ENCODE measurements around the gene USP31. TPM values are rescaled to one million over a fixed set of nuclear protein-coding genes. Genes with fewer than 3 reads are reported as not detected.

The USP31 gene
- total and polyA plus RNA-seq, 2 of the 8 experiments (the other 6 are each of a cell fraction or from before 2014, with no cell fraction given), result 6.7 to 19.0 TPM

DNA sequence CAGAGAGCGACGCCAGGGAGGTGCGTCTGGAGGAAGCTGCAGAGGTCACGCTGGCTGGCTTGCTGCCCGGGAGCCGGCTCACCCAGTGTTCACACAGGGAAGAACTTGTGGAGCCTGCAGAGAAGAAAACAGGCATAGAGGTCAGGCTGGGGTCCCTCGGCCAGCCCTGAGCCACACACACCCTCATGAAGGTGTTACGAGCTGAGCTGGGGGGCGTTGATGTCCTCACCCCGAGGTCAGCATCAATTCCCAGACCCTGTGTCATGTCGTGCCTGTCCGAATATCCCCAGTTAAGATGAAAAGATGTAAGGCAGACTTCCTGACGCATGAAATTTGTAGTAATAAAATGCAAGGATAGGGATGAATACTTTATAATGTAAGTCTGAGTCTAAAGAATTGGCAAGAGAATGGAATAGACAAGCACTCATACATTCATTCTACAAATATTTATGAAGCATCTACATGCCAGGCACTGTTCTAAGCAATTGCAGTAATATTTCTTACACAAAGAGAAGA lies 77.1 kb downstream of the USP31 start:
- FAIRE-seq (no peak), DNase-seq (ENCODE audit: low read depth in 1 of 2, low spot score in 2 of 2) (no peak)
- Histone ChIP-seq H3K4ac (replicated peaks; ENCODE audit: insufficient read length, low read depth, low read length) (no peak overlapping the region), H2BK5ac (ENCODE audit: low read depth, low read length) (no peak overlapping the region), H2BK12ac (ENCODE audit: low read depth, low read length) (no peak overlapping the region), H3K23ac (ENCODE audit: insufficient read length) (no peak overlapping the region), H4K20me1 (replicated peaks in 1 of 2; ENCODE audit: control insufficient read depth in 1 of 2, insufficient read depth in 2 of 2, low read length in 2 of 2) (peaks cover 1 to 5% of the 10 kb centered on the region in 2 experiments), H4K8ac (ENCODE audit: extremely low read depth, insufficient read depth, low read length) (no peak overlapping the region), H4K91ac (replicated peaks; ENCODE audit: insufficient read length, low read length) (no peak overlapping the region), H2BK15ac (ENCODE audit: low read length) (no peak overlapping the region), H3K36me3 (ENCODE audit: control insufficient read depth in 2 of 4, insufficient read depth in 4 of 4, low read length in 3 of 4) (peaks cover 4 to 44% (median 32%) of the 10 kb centered on the region in 4 experiments; a peak in 7 of 8 replicates), H3K27me3 (replicated peaks in 1 of 4; ENCODE audit: control insufficient read depth in 3 of 4, extremely low read depth in 1 of 4, insufficient read depth in 3 of 4, low read length in 3 of 4) (no peaks in the 10 kb centered on the region), H3K56ac (replicated peaks; ENCODE audit: insufficient read length, low read depth, low read length) (no peak overlapping the region), H3K27ac (ENCODE audit: low read depth, low read length) (no peak overlapping the region), H3K79me1 (ENCODE audit: low read depth, low read length) (no peaks in the 10 kb centered on the region; the same call in 1 of the 2 replicates), H3K18ac (ENCODE audit: extremely low read depth, low read length) (no peak overlapping the region), H3K4me1 (replicated peaks in 1 of 4; ENCODE audit: control insufficient read depth in 3 of 4, insufficient read depth in 4 of 4, low read length in 3 of 4) (no peaks in the 10 kb centered on the region), H3K23me2 (ENCODE audit: low read depth, low read length) (no peaks in the 10 kb centered on the region), H2AK5ac (ENCODE audit: low read depth, low read length) (no peak overlapping the region), H3K9me3 (ENCODE audit: insufficient read depth in 2 of 2, low read depth in 1 of 2, low read length in 1 of 2) (no peaks in the 10 kb centered on the region), H4K5ac (ENCODE audit: insufficient read length, low read depth, low read length) (no peak overlapping the region), H3K9ac (replicated peaks in 1 of 4; ENCODE audit: extremely low read depth in 1 of 4, low read depth in 3 of 4, low read length in 3 of 4) (no peak overlapping the region), H2BK20ac (ENCODE audit: low read length) (no peak overlapping the region), H3K79me2 (ENCODE audit: control insufficient read depth in 1 of 2, insufficient read depth in 2 of 2, low read length in 2 of 2) (no peaks in the 10 kb centered on the region), H2BK120ac (replicated peaks; ENCODE audit: low read depth, low read length) (no peak overlapping the region), H2AFZ (ENCODE audit: low read length) (no peak overlapping the region), H3K14ac (ENCODE audit: insufficient read length) (no peak overlapping the region), H3K4me3 (ENCODE audit: extremely low read depth in 1 of 4, insufficient read depth in 2 of 4, low read depth in 3 of 4, low read length in 4 of 4) (no peak overlapping the region), H3K4me2 (ENCODE audit: insufficient read depth in 1 of 2, low read depth in 2 of 2, low read length in 2 of 2) (no peak overlapping the region)
- ChIA-PET CTCF (ENCODE audit: partially characterized antibody) (interaction anchor here (0.6 to 3.6 kb wide), 4 partner anchors 12 to 364 kb away, joined by 3 to 22 read pairs (median 6); no protein-coding TSS in a partner anchor), POLR2A (ENCODE audit: partially characterized antibody) (no interaction called here)
- 95% methylated on average over 13 of the region's 13 CpGs; no CpG with 5 or more reads in 1 of the 2 experiments for WGBS, 2 experiments (ENCODE audit: extremely low coverage in 1 of 2, insufficient coverage in 1 of 2, insufficient read length in 1 of 2, insufficient replicate concordance in 2 of 2, low coverage in 1 of 2, low lambda C conversion rate in 2 of 2, missing lambda C conversion rate in 1 of 2)
- TF ChIP-seq RFX5 (IDR thresholded peaks at IDR 0.05; ENCODE audit: borderline replicate concordance, low read depth, low read length) (no peak), POLR2AphosphoS5 (IDR thresholded peaks at IDR 0.05; ENCODE audit: low read depth, low read length) (no peak), MAFK (IDR thresholded peaks at IDR 0.05; ENCODE audit: low read depth, low read length) (no peak), RXRA (IDR thresholded peaks at IDR 0.05; ENCODE audit: insufficient read depth, low read depth, low read length) (no peak), SIX5 (IDR thresholded peaks at IDR 0.05; ENCODE audit: low read depth, low read length) (no peak), KDM1A (IDR thresholded peaks at IDR 0.05; ENCODE audit: borderline replicate concordance, low read length) (no peak), KDM5A (IDR thresholded peaks at IDR 0.05; ENCODE audit: low read length) (no peak)
